Stimulated activated CD8-positive, alpha-beta memory T cell treated with anti-CD3 and anti-CD28 coated beads, Interleukin-15, amount 100 ng/mL, for 1 hour (primary cell): Measurements from ENCODE around the gene RNF19B.
A peak's percentile ranks its signal among the peaks of the same experiment; 100 is the strongest.

Experiments used
- DNase-seq: peaks from one replicate; pipeline ENCODE4 v3.0.0-alpha.2; 2020; ENCODE audit warnings: low read depth

Gene RNF19B

GRCh38 chr1:32967888-32968568, 3.4 kb upstream of the RNF19B start:
- no peak for DNase-seq

GRCh38 chr1:32966900-32967299, 2.3 kb upstream of the RNF19B start:
- no peak for DNase-seq

GRCh38 chr1:32965251-32965747, 690 bp upstream of the RNF19B start:
- no peak for DNase-seq

DNA sequence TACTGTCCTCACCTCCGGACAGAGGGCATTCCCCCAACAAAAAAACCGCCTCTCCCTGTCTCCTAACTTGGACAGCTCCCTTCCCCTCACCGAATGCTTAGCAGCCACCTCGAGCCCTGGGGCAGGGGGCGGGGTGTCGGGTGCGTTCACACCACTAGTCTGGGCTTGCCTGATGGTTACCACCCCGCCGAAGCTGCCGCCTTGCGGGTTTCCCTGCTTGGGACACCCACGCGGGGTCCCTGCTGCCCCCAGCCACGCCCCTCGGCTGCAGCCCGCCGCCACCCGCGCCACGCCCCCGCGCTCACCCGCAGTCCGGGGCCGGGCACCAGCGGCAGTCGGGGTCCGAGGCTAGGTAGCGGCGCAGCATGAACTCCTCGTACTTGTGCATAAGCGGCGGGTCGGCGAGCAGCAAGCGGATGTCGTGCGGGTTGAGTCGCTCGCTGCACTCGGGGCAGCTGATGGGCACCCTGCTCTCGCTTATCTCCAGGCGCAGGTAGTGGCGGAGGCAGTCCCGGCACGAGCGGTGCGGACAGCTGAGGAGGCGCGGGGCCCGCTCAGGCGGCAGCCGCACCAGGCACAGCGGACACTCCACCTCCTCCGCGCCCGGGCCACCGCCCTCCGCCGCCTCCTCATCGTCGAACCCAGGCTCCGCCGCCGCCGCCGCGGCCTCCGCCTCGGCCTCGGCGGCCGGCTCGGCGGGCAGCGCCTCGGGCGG, 706 bp downstream of the RNF19B start:
- DNase-seq, result peak; percentile 20

DNA sequence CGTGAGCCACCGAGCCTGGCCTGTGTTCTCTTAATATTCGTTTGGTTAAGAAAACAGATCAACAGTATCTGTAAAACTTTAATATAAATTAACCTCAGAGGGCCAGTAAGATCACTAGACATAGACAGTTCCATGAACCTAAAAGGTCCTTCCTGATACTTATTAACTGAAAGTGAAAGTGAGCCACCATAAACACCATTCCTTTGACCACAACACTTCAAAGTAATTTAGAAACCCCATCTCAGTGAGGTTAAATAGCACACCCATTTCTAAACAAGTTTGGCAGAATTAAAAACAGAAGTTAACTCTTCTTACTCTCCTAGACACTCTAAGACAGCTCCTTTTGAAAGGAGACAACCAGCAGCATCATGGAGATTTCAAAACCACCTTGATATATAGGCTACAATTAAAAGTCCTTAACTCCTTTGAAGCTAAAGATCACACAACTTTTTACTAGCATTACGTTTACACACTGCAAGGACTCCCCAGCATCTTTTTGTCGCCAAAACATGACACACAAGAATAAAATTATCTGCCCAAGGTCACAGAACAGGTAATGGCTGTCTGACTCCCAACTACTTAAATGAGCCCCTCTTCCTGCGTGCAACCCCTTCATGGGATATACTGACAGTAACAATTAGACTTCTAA, 2.2 kb downstream of the RNF19B start:
- DNase-seq, result no peak

DNA sequence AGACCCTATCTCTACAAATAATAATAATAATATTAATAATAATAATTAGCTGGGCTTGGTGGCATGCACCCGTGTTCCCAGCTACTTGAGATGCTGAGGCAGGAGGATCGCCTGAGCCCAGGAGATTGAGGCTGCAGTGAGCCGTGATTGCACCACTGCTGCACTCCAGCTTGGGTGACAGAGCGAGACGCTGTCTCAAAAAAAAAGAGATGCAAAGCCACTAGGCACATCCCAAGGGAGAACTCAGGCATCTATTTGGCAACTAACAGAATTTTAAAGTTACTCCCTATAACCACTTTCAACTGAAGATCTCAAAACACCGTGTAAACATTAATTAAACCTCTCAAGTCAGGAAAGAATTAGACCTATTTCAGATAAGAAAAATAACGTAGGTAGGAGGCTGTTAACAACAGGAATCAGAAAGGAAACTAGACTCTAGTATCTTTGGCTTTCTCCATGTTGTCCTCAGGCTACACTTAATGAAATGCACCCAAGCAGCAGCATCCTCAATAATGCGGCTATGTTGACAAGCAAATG, 3.7 kb downstream of the RNF19B start:
- no peak for DNase-seq

DNA sequence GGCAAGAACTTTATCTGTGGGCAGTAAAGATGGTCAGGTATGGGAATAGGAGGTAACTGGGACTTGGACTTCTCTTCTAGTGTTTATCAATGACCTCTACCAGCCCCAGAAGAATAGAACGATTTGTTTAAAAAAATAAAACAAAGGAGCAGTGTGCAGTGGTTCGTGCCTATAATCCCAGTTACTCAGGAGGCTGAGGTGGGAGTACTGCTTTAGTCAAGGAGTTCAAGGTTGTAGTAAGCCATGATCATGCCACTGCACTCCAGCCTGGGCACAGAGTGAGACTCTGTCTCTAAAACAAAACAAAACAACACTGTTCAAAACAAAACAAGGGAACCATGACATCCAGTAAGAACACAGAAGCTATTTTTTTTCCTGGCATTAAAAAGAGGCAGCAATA, 4.3 kb downstream of the RNF19B start:
- no peak for DNase-seq

DNA sequence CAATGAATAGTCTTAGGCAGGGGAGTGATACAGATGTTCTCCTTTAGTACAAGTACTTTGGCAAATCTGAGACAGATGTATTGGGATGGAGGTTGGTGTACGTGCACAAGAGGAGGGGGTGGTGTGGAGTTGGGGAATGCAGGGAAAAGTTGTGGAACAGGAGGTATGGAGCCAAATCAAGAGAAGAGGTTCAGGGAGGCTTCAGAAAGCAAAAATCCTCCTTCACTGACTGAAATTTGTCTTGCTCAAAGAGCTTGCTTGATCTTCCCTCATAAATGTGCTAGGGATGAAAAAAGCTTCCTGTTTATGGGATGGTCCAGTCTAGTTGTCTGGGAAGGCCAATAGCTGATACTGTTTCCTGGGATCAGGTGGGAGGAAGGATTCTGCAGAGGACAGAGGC, 5.8 kb downstream of the RNF19B start:
- DNase-seq, result no peak

DNA sequence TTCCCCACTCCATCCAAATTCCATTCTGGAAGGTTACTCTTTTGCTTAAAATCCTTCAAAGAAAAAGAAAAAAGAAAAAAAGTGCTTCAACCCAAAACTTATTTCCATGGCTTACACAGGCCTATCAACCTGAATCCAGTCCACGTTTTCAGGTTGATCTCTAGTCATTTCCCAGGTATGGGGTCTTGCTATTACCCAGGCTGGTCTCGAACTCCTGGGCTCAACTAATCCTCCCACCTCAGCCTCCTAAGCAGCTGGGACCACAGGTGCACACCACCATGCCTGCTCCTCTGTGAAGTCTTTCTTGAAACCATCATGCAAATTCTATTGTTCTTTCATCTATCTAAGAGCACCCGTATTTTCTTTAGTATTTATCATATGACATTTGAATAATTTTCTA, 7.6 kb downstream of the RNF19B start:
- DNase-seq, result no peak

DNA sequence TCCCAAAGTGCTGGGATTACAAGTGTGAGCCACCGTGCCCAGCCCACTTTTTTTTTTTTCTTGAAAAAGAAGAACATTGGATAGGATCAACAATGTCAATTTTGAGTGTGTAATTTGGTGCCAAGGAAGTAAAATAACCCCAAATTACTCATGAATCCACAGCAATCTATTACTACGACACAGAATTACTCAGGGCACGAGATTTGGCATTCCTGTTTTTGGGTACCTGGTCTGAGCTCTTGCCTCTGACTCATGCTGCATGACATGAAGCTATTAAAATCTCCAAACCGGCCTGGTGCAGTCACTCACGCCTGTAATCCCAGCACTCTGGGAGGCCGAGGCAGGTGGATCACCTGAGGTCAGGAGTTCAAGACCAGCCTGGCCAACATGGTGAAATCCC, 10.4 kb downstream of the RNF19B start:
- DNase-seq, result no peak

DNA sequence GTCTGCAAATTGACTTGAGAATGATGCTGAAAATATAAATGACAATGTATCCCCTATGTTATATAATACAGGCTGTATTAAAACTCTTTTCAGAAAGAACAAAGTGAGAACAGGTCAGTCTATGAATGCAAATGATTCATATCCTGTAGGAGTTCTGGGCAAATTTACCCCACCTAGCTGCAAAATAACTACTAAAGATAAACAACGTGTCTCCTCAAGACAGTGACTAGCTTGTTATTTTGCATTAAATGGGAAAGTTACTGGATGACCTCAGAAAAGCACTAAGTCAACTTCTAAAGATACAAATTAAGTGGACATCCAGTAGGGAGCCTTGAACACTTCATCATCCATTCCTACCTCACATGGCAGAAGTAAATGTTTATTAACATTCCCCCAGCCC, 11.1 kb downstream of the RNF19B start:
- DNase-seq, result no peak

DNA sequence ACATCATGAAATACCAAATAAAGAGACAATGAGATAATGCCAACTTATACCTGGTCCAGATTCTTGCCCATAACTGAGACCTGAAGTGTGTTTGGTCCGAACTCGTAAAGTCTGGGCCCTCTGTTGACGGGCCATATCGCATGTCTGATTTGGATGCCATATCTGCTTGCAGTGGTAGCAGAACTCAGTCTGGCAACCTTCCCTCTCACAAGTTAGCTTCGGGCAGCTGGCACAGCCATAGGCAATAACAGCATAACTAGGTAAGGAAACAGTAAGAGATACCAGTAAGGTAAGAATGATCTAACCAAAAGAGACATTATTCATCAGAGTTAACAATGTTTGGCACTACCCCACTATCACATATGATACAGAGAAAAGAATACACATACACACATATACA, 15.1 kb downstream of the RNF19B start:
- DNase-seq, result no peak

DNA sequence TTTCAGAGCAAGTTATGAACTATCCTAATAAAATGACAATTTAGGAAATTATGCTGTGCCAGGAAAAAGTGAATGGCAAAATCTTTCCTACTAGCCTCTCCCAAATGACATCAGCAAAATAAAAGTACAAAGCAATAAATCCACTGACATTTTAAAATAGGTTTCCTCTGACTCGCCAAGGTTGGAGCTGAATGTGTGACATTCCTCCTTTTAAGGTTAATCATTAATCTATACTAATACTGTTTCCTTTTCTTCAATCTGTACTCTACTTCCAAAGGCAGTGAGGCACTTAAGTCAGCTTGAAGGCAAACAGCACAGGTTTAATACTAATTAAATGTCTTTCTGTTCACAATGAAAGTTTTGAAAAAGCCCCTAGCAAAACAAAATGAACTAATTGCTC, 15.7 kb downstream of the RNF19B start:
- DNase-seq, result no peak

DNA sequence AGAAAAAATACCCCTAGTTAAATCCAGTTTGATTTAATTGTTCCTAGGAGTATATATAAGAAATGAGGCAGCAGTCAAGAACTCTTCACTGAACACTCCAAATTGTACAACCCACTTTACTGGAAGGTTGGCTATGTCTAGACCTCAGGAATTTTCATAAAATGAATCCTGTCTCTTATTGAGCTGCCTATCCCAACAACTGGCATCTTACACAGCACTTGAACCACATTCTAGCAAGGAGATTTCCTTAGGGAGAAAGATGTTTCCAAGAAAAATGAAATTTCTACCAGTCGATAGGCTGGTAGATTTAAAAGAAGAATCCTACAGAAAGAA, 16.3 kb downstream of the RNF19B start:
- no peak for DNase-seq

DNA sequence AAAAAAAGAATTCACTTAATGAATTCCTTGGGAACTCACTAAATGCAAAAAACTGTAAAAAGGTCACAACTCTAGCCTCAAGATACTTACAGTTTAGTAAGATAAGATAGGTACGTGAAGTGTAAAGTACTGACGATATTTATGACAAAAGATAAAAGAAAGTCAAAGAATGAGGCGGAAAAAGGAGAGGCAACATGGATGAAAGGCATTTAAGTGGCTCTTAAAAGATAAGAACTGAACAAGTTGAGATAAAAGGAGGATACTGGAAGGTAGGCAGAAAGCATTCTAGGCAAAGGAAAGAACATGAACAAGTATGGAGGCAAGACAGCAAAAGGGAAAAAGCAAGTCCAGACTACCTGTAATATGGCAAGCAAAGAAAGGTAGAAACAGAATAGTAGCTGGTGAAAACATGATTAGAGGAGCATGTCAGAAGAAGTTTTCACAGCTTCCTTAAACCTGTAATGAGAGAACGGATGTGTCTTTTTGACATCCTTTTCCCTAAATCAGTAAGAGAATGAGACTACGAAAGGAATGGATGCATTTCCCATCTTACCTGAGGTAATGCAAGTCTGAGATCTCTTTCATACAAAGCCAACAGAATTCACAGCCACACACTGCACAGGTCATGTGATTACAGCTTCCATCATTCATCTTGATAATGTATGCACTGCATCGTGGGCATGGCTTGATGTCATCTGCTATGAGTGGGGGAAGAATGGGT, 16.8 kb downstream of the RNF19B start:
- DNase-seq, result no peak

DNA sequence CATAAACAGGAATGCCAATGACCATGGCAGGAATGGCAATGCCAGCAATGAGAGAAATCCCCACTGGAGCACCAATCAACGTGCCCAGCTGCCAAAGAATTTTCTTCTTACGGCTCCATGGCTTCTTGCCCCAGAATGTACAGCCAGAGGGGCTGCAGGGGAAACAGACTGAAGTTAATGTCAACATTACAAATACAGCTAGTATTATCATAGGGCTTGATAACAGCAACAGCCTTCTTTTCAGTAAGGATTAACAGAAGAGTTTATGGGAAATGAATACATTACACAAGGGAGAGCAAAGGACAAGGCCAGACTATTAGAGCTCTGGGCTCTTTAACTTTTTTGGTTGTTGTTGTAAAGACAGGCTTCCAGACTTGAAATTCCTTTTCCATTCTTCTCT, 18.2 kb downstream of the RNF19B start:
- no peak for DNase-seq

GRCh38 chr1:32944180-32944579, 20.4 kb downstream of the RNF19B start:
- DNase-seq, result no peak

GRCh38 chr1:32939655-32940371, 24.8 kb downstream of the RNF19B start:
- no peak for DNase-seq

DNA sequence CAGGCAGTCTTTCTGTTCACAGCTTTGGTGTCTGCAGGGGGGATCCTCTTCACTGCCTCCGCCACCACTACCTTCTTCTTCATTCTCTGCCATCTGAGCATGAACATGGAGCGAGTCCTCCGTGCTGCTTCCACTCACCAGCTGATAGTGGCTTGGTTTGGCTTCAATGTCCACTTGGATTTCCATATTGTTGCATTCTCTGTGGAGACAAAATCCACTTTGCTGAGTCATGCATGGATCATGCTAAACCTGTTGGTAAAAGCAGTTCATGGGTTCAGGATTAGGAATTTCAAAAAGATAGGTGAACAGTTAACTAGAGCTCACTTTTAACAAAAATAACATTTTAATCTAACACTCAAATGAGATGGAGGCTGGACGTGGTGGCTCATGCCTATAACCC, 27.5 kb downstream of the RNF19B start:
- DNase-seq, result no peak

GRCh38 chr1:32934535-32934934, 30.1 kb downstream of the RNF19B start:
- no peak for DNase-seq

GRCh38 chr1:32933742-32934322, 30.8 kb downstream of the RNF19B start:
- no peak for DNase-seq
